ENCODE data around the gene OR52N1.

DNA sequence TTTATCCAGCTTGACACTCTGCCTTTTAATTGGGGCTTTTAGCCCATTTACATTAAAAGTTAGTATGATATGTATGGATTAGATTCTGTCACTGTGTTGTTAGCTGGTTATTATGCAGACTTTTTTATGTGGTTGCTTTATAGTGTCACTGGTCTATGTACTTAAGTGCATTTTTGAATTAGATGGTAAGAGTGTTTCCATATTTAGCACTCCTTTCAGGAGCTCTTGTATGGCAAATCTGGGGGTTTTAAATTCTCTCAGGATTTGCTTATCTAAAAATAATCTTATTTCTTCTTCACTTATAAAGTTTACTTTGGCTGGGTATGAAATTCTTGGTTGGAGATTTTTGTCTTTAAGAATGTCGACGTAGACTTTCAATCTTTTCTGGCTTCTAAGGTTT lies 46.6 kb upstream of the OR52N1 start:
- TF ChIP-seq EZH2 (IDR thresholded peaks at IDR 0.05; ENCODE audit: low read depth): no peak
- TF ChIP-seq, protein P1, sequence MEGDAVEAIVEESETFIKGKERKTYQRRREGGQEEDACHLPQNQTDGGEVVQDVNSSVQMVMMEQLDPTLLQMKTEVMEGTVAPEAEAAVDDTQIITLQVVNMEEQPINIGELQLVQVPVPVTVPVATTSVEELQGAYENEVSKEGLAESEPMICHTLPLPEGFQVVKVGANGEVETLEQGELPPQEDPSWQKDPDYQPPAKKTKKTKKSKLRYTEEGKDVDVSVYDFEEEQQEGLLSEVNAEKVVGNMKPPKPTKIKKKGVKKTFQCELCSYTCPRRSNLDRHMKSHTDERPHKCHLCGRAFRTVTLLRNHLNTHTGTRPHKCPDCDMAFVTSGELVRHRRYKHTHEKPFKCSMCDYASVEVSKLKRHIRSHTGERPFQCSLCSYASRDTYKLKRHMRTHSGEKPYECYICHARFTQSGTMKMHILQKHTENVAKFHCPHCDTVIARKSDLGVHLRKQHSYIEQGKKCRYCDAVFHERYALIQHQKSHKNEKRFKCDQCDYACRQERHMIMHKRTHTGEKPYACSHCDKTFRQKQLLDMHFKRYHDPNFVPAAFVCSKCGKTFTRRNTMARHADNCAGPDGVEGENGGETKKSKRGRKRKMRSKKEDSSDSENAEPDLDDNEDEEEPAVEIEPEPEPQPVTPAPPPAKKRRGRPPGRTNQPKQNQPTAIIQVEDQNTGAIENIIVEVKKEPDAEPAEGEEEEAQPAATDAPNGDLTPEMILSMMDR (conservative IDR thresholded peaks at IDR 0.05): no peak
